Esophagus squamous epithelium (tissue), 5 donors: ENCODE data around the gene DEFB121. TPM values are rescaled to one million over a fixed set of nuclear protein-coding genes. Genes with fewer than 3 reads are reported as not detected.

ENCODE experiments used
- DNase-seq: peaks from one replicate; lab custom pipeline; 2025; lab: John Stamatoyannopoulos, UW
- H3K27ac ChIP-seq, 4 donors: fragments of 200-600 bp; sonication (generic); one replicate each; pipeline ENCODE4 v1.5.1; 2016 to 2019; ENCODE audit warnings: mild to moderate bottlenecking in 1 of 4
- H3K27me3 ChIP-seq, 4 donors: fragments of 200-600 bp; sonication (generic); 1 replicate in 3 of 4; 2 replicates in 1 of 4; pipeline versions ENCODE4 v1.5.1 to v1.6.0; 2017 to 2021; ENCODE audit warnings: antibody characterized with exemption in 1 of 4
- H3K36me3 ChIP-seq, 3 donors: fragments of 200-600 bp; sonication (generic); one replicate each; pipeline ENCODE4 v1.5.1; 2016 to 2019
- H3K4me1 ChIP-seq, 3 donors: fragments of 200-600 bp; sonication (generic); one replicate each; pipeline ENCODE4 v1.5.1; 2017 to 2019
- H3K4me3 ChIP-seq, 4 donors: fragments of 200-600 bp; sonication (generic); 1 replicate in 3 of 4; 2 replicates in 1 of 4; pipeline ENCODE4 v1.5.1; 2016 to 2019; ENCODE audit warnings: mild to moderate bottlenecking in 2 of 4, moderate library complexity in 1 of 4
- H3K9me3 ChIP-seq, 3 donors: fragments of 200-600 bp; sonication (generic); one replicate each; pipeline ENCODE4 v1.5.1; 2016 to 2019
- POLR2A ChIP-seq, 4 donors: fragments of 450-650 bp; IDR thresholded peaks; one replicate each; pipeline ENCODE4 v1.6.1; 2017; ENCODE audit warnings: antibody characterized with exemption in 4 of 4, mild to moderate bottlenecking in 4 of 4, moderate library complexity in 3 of 4
- WGBS, 2 donors: methylation state at CpG; one replicate each; pipeline ENCODE4 v1.1.5; 2018; 5-methylcytosine and 5-hydroxymethylcytosine counted together
- intact Hi-C: fragments of 100-400 bp; cut with DNase I; formaldehyde crosslinking; loops from one replicate; pipeline ENCODE4 v1.15.0; 2022
- small RNA-seq, 4 donors: library from RNA; depleted of rRNA; stranded (forward); fragments of <200 nt; gene quantifications; one replicate each; pipeline ENCODE3, GENCODE V24; 2016
- total RNA-seq, 4 donors: library from RNA; depleted of rRNA; stranded (reverse); fragments of >200 nt; gene quantifications; one replicate each; pipeline ENCODE4 v1.1.0, GENCODE V29; 2016
- TF ChIP-seq, protein P1 (sequence below), 6 experiments: fragments of 450-650 bp in 4 of 6; fragments of 200-600 bp in 2 of 6; sonication (generic) in 2 of 6; IDR thresholded peaks; one replicate each; pipeline ENCODE4 v1.5.1; 2016 to 2019; ENCODE audit warnings: antibody characterized with exemption in 6 of 6, mild to moderate bottlenecking in 4 of 6, moderate library complexity in 4 of 6
- donor health status: DM: yes; HTN: yes; CAD: no.

The DEFB121 gene
- total RNA-seq, 4 donors from 2014 or later = not detected

DNA sequence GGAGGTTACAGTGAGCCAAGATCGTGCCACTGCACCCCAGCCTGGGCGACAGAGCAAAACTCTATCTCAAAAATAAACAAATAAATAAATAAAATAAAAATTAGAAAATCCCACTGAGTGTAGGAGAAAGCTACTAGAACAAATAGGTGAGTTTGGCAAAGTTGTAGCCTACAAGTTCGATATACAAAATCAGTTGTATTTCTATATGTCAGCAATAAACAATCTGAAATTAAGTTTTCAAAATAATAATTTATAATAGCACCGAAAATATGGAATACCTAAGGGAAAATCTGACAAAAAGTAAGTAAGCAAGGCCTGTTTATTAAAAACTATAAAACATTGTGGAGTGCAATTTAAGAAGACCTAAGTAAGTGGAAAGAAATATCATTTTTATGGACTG is 42.7 kb downstream of the DEFB121 start:
- H3K4me1 ChIP-seq = no peaks in the 10 kb centered on the region
- H3K27me3 ChIP-seq = no peaks in the 10 kb centered on the region
- no peaks in the 10 kb centered on the region for H3K36me3 ChIP-seq
- H3K9me3 ChIP-seq = peaks cover 0 to 16% (median 0%) of the 10 kb centered on the region in 3 donors
- DNase-seq = no peak
- no peak overlapping the region for H3K4me3 ChIP-seq
- no peak overlapping the region for H3K27ac ChIP-seq
- intact Hi-C loops = no loop called here
- 64 to 67% methylated on average over 4 of the region's 4 CpGs for WGBS, 2 donors
- no peak for TF ChIP-seq POLR2A (IDR thresholded peaks at IDR 0.05)
- TF ChIP-seq, protein P1, sequence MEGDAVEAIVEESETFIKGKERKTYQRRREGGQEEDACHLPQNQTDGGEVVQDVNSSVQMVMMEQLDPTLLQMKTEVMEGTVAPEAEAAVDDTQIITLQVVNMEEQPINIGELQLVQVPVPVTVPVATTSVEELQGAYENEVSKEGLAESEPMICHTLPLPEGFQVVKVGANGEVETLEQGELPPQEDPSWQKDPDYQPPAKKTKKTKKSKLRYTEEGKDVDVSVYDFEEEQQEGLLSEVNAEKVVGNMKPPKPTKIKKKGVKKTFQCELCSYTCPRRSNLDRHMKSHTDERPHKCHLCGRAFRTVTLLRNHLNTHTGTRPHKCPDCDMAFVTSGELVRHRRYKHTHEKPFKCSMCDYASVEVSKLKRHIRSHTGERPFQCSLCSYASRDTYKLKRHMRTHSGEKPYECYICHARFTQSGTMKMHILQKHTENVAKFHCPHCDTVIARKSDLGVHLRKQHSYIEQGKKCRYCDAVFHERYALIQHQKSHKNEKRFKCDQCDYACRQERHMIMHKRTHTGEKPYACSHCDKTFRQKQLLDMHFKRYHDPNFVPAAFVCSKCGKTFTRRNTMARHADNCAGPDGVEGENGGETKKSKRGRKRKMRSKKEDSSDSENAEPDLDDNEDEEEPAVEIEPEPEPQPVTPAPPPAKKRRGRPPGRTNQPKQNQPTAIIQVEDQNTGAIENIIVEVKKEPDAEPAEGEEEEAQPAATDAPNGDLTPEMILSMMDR (IDR thresholded peaks at IDR 0.05) = no peak

DNA sequence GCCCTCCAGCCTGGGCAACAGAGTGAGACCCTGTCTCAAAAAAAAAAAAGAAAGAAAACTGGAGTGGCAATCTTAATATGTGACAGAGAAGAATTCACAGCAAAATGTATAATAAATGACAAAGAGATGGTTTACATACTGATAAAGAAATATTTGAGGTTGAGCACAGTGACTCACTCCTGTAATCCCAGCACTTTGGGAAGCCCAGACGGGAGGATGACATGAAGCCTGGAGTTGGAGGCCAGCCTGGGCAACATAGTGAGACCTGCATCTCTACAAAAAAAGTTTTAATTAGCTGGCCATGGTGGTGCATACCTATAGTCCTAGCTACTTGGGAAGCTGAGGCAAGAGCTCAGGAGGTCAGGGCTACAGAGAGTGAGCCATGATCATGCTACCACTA is 50.0 kb downstream of the DEFB121 start:
- no peaks in the 10 kb centered on the region for H3K4me1 ChIP-seq
- intact Hi-C loops = no loop called here
- no peak overlapping the region for H3K4me3 ChIP-seq
- no peaks in the 10 kb centered on the region for H3K9me3 ChIP-seq
- no peak for TF ChIP-seq POLR2A (IDR thresholded peaks at IDR 0.05)
- TF ChIP-seq, protein P1 (IDR thresholded peaks at IDR 0.05) = no peak
- 28 to 42% methylated on average over 1 of the region's 1 CpG for WGBS, 2 donors
- H3K36me3 ChIP-seq = no peaks in the 10 kb centered on the region
- no peak for DNase-seq
- H3K27me3 ChIP-seq = no peaks in the 10 kb centered on the region
- no peak overlapping the region for H3K27ac ChIP-seq

Small RNA genes lying within 50 kb of the gene (small RNA-seq; reads per million reads assigned to genes)
- gene DEFB117 = 0 reads per million in 4 donors
- gene RF00561 = 0 reads per million in 4 donors
- 0 reads per million in 4 donors for gene RNA5SP480

Other genes with a start within 250 kb of the DEFB121 start
- not detected for gene DEFB115, start 148.6 kb downstream of the DEFB121 start, total RNA-seq
- not detected for gene DEFB116, start 97.6 kb downstream of the DEFB121 start, total RNA-seq
- not detected for gene DEFB118, start 37.6 kb downstream of the DEFB121 start, total RNA-seq
- not detected for gene DEFB119, start 15.6 kb downstream of the DEFB121 start, total RNA-seq
- gene DEFB123, start 34.4 kb upstream of the DEFB121 start, total RNA-seq = not detected
- not detected for gene DEFB124, start 68.9 kb upstream of the DEFB121 start, total RNA-seq
- 1 to 10 TPM in 2 of 4 donors, under 1 TPM in 1, not detected in 1; 0.18 to 4.0 (median 1.3) TPM for gene REM1, start 69.1 kb upstream of the DEFB121 start, total RNA-seq
- 100 to 1,000 TPM in 2 of 4 donors, 10 to 100 TPM in 2; 76.3 to 162 (median 108) TPM for gene HM13, start 108.2 kb upstream of the DEFB121 start, total RNA-seq
- gene ID1, start 199.1 kb upstream of the DEFB121 start, total RNA-seq = 100 to 1,000 TPM; 422 to 839 (median 555) TPM
- 1 to 10 TPM in 2 of 4 donors, under 1 TPM in 1, not detected in 1; 0.83 to 3.1 (median 2.6) TPM for gene COX4I2, start 231.7 kb upstream of the DEFB121 start, total RNA-seq